HPDE6-E6E7 (cell line): ENCODE data around the gene SPATS2L.

Experiments
- DNase-seq: peaks from one replicate; pipeline ENCODE4 v3.0.0; 2011; ENCODE audit warnings: missing footprints; ENCODE audit errors: extremely low spot score

Gene SPATS2L

GRCh38 chr2:200297100-200297499, 9.4 kb upstream of the SPATS2L start:
- DNase-seq = no peak

GRCh38 chr2:200297989-200298388, 8.5 kb upstream of the SPATS2L start:
- DNase-seq = no peak

GRCh38 chr2:200298816-200299215, 7.7 kb upstream of the SPATS2L start:
- no peak for DNase-seq

GRCh38 chr2:200300065-200300464, 6.4 kb upstream of the SPATS2L start:
- DNase-seq = no peak

- DNase-seq = peak; percentile 82
Measured at GRCh38 chr2:200300638-200301314, 5.7 kb upstream of the SPATS2L start.

- no peak for DNase-seq
Measured at GRCh38 chr2:200301953-200302858, 4.3 kb upstream of the SPATS2L start.

GRCh38 chr2:200302940-200303727, 3.4 kb upstream of the SPATS2L start:
- peak; percentile 63 for DNase-seq

GRCh38 chr2:200305797-200306195, 697 bp upstream of the SPATS2L start:
- no peak for DNase-seq

GRCh38 chr2:200306931-200307723, 634 bp downstream of the SPATS2L start:
- DNase-seq = no peak

- DNase-seq = no peak
Measured at GRCh38 chr2:200307724-200308545, 1.4 kb downstream of the SPATS2L start.

GRCh38 chr2:200308546-200309295, 2.2 kb downstream of the SPATS2L start:
- DNase-seq = no peak

GRCh38 chr2:200309296-200310049, 3.0 kb downstream of the SPATS2L start:
- no peak for DNase-seq

- DNase-seq = no peak
Measured at GRCh38 chr2:200310545-200310971, 4.1 kb downstream of the SPATS2L start.

- no peak for DNase-seq
Measured at GRCh38 chr2:200311139-200311538, 4.6 kb downstream of the SPATS2L start.

- DNase-seq = no peak
Measured at GRCh38 chr2:200314976-200315567, 8.6 kb downstream of the SPATS2L start.

- DNase-seq = no peak
Measured at GRCh38 chr2:200317975-200318374, 11.5 kb downstream of the SPATS2L start.

- DNase-seq = no peak
Measured at GRCh38 chr2:200318940-200319435, 12.5 kb downstream of the SPATS2L start.
